ENCODE results near the gene HNRNPU.

The HNRNPU gene

DNA sequence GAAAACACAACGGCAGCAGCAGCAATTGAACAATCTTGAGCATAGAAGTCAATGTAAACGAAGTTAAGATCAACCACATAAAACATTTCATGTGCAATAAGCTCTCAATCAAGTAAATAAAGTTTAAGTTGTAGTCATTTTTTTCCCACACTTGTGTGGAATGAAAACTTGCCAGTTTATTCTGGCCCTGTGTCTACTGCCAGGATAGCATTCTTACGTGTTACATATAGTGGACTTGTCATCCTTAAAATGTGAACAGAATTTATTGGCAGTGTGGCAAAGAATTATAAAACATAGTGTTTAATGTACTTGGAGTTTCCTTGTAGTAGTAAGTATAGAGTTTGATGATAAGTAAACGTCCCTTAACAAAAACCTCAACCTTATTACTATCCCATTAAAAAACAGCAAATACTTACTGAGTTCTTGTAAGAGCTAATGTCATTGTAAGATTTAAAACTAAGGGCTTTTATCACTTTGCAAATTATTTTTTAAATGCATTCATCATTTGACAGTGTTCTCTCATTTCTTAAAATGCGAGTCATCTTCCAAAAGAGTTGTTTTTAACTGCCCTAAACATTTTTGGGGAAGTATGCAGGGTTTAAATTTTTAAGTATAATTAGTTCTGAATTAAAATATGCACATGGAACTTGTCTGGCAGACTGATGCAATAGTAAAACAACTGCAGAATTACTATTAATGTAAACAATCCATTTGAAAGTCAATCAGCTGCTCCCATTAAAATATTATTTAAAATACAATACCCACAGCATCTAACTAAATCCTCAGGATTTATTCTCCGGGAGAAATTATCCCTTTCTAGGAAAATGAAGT, 21.0 kb downstream of the HNRNPU start:
- in situ Hi-C loops (cut with MboI; ENCODE audit: low sequenced_read_pairs) = no loop called here

DNA sequence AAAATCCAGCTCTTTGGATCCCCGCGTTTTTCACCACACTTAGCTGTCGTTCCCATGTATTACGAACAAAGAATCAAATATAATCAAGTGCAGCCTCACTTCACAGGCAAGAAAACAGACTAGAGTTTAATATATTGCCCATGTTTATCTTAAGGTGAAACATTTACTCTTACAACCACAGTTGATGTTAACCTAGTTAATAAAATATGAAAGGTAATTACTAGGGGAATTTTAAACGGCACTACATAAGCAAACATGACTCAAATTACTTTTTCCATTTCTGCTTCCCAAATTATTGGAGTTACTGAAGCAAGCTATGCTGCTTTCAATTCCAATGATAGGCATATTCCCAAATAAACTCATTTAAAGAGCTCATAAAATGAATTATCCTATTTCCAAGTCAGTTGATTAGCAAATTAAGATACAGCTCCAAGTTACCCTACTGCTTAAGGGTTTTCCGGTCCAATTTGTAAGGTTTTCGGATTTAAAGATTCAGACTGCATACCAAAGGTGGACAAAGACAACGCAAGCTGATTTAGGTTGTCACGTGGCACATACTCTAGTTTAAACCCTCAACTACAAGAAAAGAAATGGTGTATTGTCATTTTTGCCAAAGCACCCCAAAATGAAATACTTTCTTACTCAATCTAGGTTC, 22.9 kb downstream of the HNRNPU start:
- in situ Hi-C loops (cut with MboI; ENCODE audit: low sequenced_read_pairs) = no loop called here

DNA sequence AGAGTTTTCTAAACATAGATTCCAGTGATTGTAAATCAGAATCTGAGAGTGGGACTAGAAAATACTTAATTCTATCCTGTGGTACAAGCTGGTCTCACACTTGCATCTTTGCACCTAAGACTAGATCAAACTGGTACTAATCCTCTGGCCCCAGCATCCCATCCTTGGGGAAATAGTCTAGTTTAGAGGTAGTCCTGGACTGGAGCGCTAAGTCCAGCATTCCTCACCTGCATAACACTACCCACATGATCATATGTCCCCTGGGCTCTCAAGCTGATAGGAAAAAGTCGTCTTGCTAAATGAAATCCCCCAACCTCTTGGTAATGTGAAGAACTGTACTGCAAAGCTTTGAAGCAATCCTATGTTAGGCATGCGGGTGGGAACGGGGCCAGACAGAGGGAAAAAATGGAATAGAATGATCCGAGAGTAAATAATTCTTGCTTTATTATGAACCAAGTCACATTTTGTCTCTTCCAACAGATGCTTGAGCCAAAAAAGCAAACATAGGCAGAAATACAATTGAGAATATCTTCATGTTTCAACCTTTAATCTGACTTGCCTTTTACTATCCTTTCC, 24.0 kb downstream of the HNRNPU start:
- in situ Hi-C loops (cut with MboI; ENCODE audit: low sequenced_read_pairs) = no loop called here

DNA sequence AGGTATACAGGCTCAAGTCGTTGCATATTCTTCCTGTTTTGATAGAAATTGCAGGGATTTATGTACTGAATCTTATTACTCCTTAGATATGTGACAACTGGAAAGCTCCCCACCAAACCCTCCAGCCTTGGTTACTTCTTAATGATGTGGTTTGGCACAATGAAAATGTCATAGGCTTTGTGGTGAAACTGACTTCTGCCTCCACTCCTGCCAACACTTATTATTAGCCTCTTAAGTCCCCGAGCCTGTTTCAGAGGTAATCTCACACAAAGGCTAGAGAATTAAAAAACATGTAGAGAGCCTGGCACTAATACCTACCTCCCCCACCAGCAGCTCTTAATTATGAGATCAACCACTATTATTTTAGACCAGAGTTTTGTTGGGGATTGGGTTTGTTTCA, 24.7 kb downstream of the HNRNPU start:
- in situ Hi-C loops (cut with MboI; ENCODE audit: low sequenced_read_pairs) = loop anchor here (10.0 kb wide), 1 partner anchor 205 kb away; no protein-coding TSS in a partner anchor

DNA sequence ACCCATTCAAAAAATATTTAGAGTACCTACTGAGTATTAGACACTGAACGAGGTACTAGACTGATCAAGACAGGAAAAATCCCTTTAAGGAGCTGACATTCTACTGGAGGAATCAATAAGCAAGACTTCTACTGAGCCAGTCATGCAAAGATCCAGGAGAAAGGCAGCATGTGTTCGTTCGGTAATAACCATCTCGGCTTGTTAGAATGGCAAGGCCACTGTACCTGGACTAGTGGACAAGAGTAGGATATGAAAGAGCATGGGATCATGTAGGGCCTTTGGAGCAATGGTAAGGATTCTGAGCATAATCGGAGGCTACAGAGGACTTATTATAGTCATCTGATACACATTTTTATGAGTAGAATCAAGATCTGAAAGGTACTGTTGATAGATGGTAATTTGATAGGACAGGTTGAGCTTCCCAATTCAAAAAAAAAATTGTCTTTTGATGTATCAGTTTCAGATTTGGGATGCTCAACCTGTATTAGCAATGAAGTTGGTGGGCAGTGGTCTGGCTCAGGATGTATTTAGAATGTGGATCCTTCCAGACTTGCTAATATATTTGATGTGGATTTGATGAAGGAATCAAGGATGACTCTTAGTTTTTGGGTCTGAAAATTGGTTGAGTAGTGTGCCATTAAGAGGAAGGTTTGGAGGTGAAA, 26.6 kb downstream of the HNRNPU start:
- in situ Hi-C loops (cut with MboI; ENCODE audit: low sequenced_read_pairs) = loop anchor here (10.0 kb wide), 1 partner anchor 207 kb away; no protein-coding TSS in a partner anchor

DNA sequence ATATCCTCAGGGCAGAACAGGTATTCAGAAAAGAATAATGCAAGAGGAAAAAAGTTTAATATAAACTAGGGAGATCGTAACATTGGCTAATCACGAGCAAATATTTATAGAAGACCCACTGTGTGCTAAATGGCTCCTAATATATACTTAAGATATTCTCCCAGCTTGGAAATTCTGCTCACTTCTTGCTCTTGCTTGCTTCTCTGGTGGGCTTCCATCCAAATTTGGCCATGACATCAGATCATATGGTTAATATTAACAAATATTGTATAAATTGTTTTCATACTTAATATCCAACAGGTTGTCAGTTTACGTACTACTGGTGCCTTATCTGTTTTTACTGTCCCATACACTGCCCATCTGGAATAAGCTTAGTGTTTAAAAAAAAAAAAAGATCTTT, 27.8 kb downstream of the HNRNPU start:
- in situ Hi-C loops (cut with MboI; ENCODE audit: low sequenced_read_pairs) = loop anchor here (10.0 kb wide), 1 partner anchor 208 kb away; no protein-coding TSS in a partner anchor

DNA sequence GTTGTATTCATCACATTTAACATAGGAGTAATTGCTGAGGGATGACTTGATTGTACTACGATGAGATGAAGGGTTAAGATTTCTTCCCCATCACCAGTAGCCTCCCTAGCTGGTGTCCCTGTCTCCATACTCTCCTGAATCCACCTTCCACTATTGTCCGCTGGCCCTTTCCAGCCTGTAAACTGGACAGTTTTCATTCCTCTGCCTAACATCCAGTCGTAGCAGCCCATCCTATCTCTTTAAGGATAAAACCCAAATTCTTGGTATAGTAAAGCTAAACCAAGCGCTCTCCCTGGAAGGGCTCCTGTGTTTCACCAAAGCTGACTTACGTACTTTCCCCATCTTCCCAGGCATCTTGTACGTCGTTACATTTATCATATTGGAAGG, 28.2 kb downstream of the HNRNPU start:
- in situ Hi-C loops (cut with MboI; ENCODE audit: low sequenced_read_pairs) = loop anchor here (10.0 kb wide), 1 partner anchor 209 kb away; no protein-coding TSS in a partner anchor

DNA sequence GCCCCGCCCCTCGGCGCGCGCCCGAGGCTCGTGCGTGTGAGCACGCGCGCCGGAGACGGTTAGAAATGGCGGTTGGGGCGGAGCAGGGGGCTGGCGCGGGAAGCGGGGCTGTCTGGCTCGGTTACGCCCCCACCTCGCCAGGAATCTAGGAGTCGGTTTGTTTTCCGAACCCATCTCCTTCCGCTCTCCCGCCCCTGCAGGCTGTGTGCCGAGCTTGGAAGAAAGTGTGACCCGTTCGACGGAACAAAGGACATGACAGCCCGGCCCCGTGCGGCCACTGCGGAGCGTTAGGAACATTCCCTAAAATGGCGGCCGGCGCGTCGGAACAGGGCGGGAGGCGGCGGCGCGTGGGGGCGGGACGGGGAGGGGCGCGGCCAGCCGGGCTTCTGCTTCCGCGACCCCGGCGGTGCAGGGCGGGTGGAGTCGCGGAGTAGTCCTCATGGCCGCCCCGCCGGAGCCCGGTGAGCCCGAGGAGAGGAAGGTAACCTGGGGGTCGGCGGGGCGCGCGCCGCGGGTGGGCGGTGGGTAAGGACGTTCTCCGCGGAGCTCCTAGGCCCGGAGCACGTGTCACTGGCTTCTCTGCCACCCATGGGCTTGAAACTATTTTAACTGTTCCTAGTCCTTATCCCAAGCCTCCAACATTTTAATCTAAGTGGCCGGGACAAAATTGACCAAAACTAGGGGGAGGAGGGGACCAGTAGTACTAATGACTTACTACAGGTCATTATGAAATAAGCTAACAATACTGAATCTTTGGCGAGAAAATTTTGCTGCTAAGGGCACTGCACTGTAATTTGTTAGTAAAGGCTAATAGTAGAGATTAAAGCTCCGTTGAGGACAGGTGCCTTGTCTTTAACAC, 28.8 kb downstream of the HNRNPU start, which contains the start of gene COX20:
TSS of gene COX20 (plus strand) at position 383 of the 859 bp plus-strand sequence. CDS start at position 440, 57 bp downstream.
- in situ Hi-C loops (cut with MboI; ENCODE audit: low sequenced_read_pairs) = loop anchor here (10.0 kb wide), 1 partner anchor 209 kb away; no protein-coding TSS in a partner anchor

DNA sequence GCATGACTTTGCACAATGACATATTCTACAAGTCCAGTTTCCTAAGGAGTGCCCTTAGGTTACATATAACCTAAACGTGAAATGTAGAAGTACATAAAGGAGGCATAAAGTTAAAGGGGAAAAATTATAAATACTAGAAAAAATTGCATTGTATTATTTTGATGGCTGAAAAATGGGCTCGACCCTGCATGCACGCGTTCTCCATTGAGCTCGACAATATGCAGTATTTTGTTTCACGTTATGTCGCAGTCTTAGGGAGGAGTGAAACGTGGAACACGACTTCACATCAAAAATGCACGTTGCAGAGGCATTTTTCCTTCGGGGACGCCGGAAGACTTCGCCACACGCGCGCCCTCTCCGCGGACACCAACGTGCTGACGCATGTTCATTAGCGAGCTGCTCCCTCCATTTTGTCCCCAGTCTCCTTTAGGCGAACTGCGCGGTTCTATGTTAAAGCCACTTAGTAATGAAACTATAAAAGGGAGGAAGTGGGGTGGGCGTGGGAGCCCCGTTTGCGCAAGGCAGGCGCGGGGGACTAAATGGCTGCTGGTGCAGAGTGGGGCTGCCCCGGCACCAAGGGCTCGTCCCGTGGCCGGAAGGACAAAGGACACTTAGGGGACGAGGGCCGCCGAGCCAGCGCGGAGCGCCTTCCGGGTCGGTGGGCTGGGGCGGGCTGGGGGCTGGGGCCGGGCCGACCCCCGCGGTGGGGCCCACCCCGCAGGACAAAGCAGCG, 29.6 kb downstream of the HNRNPU start:
- in situ Hi-C loops (cut with MboI; ENCODE audit: low sequenced_read_pairs) = loop anchor here (10.0 kb wide), 1 partner anchor 210 kb away; no protein-coding TSS in a partner anchor

DNA sequence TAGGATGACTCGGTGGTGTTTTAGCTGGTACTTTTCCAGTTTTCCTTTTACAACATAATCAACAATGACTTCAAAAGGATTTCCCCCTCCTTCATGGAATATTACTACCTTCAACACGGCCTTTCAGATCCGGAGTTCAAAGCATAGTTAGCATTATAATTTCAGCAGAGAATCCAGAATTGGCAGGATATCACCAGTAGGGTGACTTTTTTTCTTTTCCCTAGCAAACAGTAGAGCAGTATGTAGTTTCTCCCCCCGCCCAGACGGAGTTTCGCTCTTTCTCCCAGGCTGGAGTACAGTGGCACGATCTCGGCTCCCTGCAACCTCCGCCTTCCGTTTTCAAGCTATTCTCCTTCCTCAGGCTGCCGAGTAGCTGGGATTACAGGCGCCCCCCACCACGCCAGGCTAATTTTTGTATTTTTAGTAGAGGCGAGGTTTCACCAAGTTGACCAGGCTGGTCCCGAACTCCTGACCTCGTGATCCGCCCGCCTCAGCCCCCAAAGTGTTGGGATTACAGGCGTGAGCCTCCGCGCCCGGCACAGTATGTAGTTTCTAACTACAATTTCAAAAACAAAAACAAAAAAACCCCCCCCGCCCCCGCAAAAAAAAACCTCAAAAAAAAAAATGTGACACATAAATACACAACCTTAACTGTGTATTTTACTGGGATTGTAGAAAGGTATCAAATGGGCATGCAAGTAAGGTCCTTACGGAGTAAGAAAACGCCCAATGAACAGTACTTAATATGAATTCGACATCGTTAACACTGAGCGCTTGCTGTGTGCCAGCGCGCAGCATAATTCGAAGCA, 30.4 kb downstream of the HNRNPU start:
- in situ Hi-C loops (cut with MboI; ENCODE audit: low sequenced_read_pairs) = loop anchor here (10.0 kb wide), 1 partner anchor 211 kb away; no protein-coding TSS in a partner anchor

DNA sequence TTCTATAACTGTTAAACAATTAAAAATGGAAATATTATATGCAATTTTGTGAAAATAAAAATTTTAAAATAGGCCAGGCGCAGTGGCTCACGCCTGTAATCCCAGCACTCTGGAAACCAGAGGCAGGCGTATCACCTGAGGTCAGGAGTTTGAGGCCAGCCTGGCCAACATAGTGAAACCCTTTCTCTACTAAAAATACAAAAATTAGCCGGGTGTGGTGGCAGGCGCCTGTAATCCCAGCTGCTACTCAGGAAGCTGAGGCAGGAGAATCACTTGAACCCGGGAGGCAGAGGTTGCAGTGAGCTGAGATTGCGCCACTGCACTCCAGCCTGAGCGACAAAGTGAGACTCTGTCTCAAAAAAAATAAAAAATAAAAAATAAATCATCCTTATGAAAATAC, 31.1 kb downstream of the HNRNPU start:
- in situ Hi-C loops (cut with MboI; ENCODE audit: low sequenced_read_pairs) = loop anchor here (10.0 kb wide), 1 partner anchor 212 kb away; no protein-coding TSS in a partner anchor

DNA sequence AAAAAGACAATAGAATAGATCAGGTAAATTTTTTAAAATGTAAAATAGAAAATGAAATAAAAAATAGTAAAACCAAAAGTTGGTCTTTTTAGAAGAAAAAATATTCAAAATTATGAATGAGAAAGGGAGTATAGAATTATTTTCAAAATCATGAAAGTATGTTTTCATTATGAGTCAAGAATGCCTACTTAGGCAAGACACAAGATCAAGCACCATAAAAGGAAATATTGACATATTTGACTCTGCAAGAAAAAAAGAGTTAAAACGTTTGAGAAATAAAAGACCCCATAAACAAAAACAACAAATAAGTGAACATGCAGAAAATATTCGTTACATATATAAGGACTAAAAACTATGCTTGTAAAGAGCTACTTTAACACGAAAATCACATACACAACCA, 33.7 kb downstream of the HNRNPU start:
- in situ Hi-C loops (cut with MboI; ENCODE audit: low sequenced_read_pairs) = loop anchor here (10.0 kb wide), 1 partner anchor 214 kb away; no protein-coding TSS in a partner anchor

DNA sequence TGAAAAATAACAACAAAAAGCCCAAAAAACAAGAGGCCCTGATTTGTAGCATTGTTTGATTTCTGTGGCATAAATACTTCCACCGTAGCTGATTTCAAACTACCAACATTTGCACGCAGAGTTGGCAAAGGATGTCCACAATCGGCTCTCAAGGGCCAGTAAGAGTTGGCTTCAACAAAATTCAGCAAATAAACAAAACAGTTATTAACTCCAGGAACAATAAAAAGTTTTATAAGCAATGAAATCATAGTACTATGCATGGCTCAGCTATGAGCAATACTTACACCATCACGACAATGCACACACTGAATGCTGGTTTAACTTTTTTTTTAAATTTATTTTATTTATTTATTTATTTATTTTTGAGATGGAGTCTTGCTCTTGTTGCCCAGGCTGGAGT, 37.6 kb downstream of the HNRNPU start:
- in situ Hi-C loops (cut with MboI; ENCODE audit: low sequenced_read_pairs) = no loop called here

DNA sequence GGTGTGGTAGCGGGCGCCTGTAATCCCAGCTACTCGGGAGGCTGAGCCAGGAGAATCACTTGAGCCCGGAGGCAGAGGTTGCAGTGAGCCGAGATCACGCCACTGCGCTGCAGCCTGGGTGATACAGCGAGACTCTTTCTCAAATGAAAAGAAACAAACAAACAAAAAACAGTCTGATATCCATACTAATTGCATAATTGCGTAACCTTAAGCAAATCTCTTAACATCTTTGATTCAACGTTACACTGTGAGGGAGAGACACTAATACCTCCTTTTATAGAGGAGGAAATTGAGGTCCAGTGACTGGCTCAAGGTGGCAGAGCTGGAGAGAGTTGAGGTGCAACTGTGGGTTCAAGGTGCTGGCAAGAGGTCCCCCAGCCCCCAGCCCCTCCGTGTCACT, 41.5 kb downstream of the HNRNPU start:
- in situ Hi-C loops (cut with MboI; ENCODE audit: low sequenced_read_pairs) = no loop called here

DNA sequence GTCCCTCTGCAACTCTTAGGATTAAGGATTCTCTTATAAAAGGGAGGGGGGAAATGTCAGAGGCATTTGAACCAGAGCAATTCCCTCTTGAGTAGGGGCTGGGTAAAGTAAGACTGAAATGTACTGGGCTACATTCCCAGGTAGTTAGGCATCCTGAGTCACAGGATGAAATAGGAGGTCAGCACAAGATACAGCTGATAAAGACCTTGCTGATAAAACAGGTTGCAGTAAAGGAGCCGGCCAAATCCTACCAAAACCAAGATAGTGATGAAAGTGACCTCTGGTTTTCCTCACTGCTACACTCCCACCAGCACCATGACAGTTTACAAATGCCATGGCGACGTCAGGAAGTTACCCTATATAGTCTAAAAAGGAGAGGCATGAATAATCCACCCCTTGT, 43.2 kb downstream of the HNRNPU start:
- in situ Hi-C loops (cut with MboI; ENCODE audit: low sequenced_read_pairs) = no loop called here

DNA sequence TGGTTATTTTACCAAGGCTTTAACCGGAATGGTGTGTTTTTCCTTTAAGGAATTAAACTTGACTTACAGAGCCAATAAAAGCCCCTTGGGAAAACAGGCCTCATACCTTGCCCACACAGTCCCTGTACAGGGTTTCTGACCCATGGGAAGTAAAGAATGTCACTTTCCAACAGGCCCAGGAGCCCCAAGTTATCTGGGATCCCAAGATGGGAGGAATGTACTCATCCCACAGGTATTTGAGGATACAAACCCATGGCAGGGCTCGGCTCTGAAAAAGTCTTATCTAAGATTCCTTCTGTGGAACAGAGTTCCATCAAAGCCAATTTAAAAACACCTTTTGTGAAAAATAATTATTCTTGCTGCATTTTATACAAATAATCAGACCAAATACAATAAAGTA, 44.2 kb downstream of the HNRNPU start:
- in situ Hi-C loops (cut with MboI; ENCODE audit: low sequenced_read_pairs) = no loop called here

DNA sequence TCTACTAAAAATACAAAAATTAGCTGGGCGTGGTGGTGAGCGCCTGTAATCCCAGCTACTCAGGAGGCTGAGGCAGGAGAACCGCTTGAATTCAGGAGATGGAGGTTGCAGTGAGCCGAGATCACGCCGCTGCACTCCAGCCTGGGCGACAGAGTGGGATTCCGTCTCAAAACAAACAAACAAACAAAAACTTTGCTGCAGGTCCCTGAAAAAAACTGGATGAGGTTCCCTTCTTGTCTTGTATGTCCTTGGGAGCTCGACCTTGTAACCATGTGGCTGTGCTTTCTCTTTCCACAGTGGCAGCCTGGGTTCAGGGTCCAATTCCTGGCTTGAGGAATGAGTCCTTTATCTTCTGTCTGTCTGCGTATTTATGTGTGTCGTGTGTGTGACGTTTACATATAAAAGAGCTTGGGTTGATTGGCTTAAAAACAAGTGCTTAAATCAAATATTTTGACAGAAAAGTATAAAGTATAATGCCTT, 46.9 kb downstream of the HNRNPU start:
- in situ Hi-C loops (cut with MboI; ENCODE audit: low sequenced_read_pairs) = no loop called here

DNA sequence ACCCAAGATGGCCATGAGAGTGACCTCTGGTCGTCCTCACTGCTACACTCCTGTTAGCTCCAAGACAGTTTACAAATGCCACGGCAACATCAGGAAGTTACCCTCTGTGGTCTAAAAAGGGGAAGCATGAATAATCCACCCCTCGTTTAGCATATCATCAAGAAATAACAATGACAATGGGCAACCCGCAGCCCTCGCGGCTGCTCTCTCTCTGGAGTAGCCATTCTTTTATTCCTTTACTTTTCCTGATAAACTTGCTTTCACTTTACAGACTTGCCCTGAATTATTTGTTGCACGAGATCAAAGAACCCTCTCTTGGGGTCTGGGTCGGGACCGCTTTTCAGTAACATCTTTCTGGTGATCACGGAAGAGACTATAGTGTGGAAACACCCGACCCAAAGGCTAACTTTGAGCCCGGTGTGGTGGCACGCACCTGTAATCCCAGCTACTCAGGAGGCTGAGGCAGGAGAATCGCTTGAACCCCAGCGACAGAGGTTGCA, 48.7 kb downstream of the HNRNPU start:
- in situ Hi-C loops (cut with MboI; ENCODE audit: low sequenced_read_pairs) = no loop called here
